HT-29 (cell line): ENCODE results near the gene KIAA1671. TPM values are rescaled to one million over a fixed set of nuclear protein-coding genes. Genes with fewer than 3 reads are reported as not detected.
A peak's percentile ranks its signal among the peaks of the same experiment; 100 is the strongest.
"Not testable (repeated sequence)": the region's sequence is repeated elsewhere in the genome, so short reads cannot be mapped to it uniquely, and the experiment has no call there.

Source experiments
- DNase-seq: peaks from one replicate; pipeline ENCODE4 v3.0.0-alpha.2; 2015; ENCODE audit warnings: low spot score
- total RNA-seq: library from RNA; depleted of rRNA; stranded (reverse); fragments of >200 nt; shearing (Covaris generic); gene quantifications from 2 replicates; pipeline ENCODE4 v1.2.3, GENCODE V29; 2014

Gene KIAA1671
- total RNA-seq, 1 experiment from 2014 or later, result 11.2 TPM

- no peak for DNase-seq
Observed at GRCh38 chr22:25196326-25196725, 243.8 kb downstream of the KIAA1671 start.

GRCh38 chr22:25197340-25197739 lies 244.8 kb downstream of the KIAA1671 start:
- DNase-seq, result no peak

- DNase-seq, result no peak
Observed at GRCh38 chr22:25199731-25200520, 247.4 kb downstream of the KIAA1671 start, which contains the start of gene CRYBB3. Gene CRYBB3 (plus strand): TSS chr22:25199858. CDS start chr22:25201397, 1,539 bp downstream.

- DNase-seq, result no peak
Observed at GRCh38 chr22:25200967-25201366, 248.5 kb downstream of the KIAA1671 start.

- DNase-seq, result no peak
Observed at GRCh38 chr22:25201557-25202273, 249.2 kb downstream of the KIAA1671 start.

- peak; percentile 80 for DNase-seq
Observed at GRCh38 chr22:25202290-25202921, 249.9 kb downstream of the KIAA1671 start.

- no peak for DNase-seq
Observed at GRCh38 chr22:25203082-25203481, 250.6 kb downstream of the KIAA1671 start.

- not testable (repeated sequence) for DNase-seq
Observed at GRCh38 chr22:25204547-25204946, 252.0 kb downstream of the KIAA1671 start.

GRCh38 chr22:25205847-25206246 lies 253.3 kb downstream of the KIAA1671 start:
- DNase-seq, result no peak

- no peak for DNase-seq
Observed at GRCh38 chr22:25206998-25207397, 254.5 kb downstream of the KIAA1671 start.

- no peak for DNase-seq
Observed at GRCh38 chr22:25207553-25208157, 255.1 kb downstream of the KIAA1671 start.

- DNase-seq, result no peak
Observed at GRCh38 chr22:25208328-25208727, 255.8 kb downstream of the KIAA1671 start.

- no peak for DNase-seq
Observed at GRCh38 chr22:25208743-25209505, 256.4 kb downstream of the KIAA1671 start.

GRCh38 chr22:25210793-25211192 lies 258.3 kb downstream of the KIAA1671 start:
- DNase-seq, result no peak

- DNase-seq, result no peak
Observed at GRCh38 chr22:25212337-25212736, 259.8 kb downstream of the KIAA1671 start.

- DNase-seq, result no peak
Observed at GRCh38 chr22:25213221-25213620, 260.7 kb downstream of the KIAA1671 start.

GRCh38 chr22:25216230-25216629 lies 263.7 kb downstream of the KIAA1671 start:
- no peak for DNase-seq

- DNase-seq, result no peak
Observed at GRCh38 chr22:25219211-25219689, 266.7 kb downstream of the KIAA1671 start, which contains the start of gene CRYBB2. Gene CRYBB2 (plus strand): TSS chr22:25219639. CDS start chr22:25221430, 1,791 bp downstream.

GRCh38 chr22:25219948-25220442 lies 267.5 kb downstream of the KIAA1671 start:
- no peak for DNase-seq

GRCh38 chr22:25221790-25222189 lies 269.3 kb downstream of the KIAA1671 start:
- no peak for DNase-seq
